ENCODE measurements around the gene SBF2. TPM values are rescaled to one million over a fixed set of nuclear protein-coding genes. Genes with fewer than 3 reads are reported as not detected.
A peak's percentile ranks its signal among the peaks of the same experiment; 100 is the strongest.
"Not testable (repeated sequence)": the region's sequence is repeated elsewhere in the genome, so short reads cannot be mapped to it uniquely, and the experiment has no call there.

The SBF2 gene
- total and polyA plus RNA-seq, 2 donors, result 8.1 to 10.2 TPM

DNA sequence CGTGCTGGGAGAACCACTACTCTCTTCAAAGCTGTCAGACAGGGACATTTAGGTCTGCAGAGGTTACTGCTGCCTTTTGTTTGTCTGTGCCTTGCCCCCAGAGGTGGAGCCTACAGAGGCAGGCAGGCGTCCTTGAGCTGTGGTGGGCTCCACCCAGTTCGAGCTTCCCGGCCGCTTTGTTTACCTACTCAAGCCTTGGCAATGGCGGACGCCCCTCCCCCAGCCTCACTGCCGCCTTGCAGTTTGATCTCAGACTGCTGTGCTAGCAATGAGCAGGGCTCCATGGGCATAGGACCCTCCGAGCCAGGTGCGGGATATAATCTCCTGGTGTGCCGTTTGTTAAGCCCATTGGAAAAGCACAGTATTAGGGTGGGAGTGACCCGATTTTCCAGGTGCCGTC, 62.2 kb downstream of the SBF2 start:
- WGBS, result 93% methylated on average over 13 of the region's 13 CpGs

DNA sequence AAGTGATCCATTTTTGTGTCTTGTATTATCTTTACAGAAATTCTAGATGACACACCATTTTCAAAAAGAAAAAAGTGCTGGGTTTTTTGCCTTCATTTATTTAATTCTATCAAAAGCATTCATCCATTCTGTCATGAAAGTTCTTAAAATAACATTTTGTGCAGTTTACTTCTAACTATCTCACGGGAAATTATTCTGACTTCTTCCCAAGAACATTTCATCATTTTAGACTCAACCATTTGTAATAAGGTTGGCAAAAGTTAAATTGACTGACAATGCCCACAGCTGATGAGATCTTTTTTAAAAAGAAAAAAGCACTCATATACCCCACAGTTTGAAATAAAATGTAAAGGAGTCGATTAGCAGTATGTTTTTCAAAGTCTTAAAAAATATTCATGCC, 68.5 kb downstream of the SBF2 start:
- H3K4me3 ChIP-seq (ENCODE audit: low read length in 2 of 2), result no peak overlapping the region
- DNase-seq (ENCODE audit: low read depth in 6 of 9, low spot score in 9 of 9), result no peak
- H3K27me3 ChIP-seq (ENCODE audit: control insufficient read depth in 2 of 2, insufficient read depth in 1 of 2, low read length in 1 of 2), result no peaks in the 10 kb centered on the region
- no peaks in the 10 kb centered on the region for H3K9me3 ChIP-seq (ENCODE audit: control insufficient read depth in 2 of 2, insufficient read depth in 1 of 2, low read length in 1 of 2)
- H3K4me1 ChIP-seq (ENCODE audit: control insufficient read depth in 2 of 2, insufficient read depth in 2 of 2, low read length in 2 of 2), result no peaks in the 10 kb centered on the region
- H3K27ac ChIP-seq (ENCODE audit: low read depth in 1 of 2, low read length in 1 of 2), result no peak overlapping the region
- no peaks in the 10 kb centered on the region for H3K36me3 ChIP-seq (ENCODE audit: control insufficient read depth in 2 of 2, insufficient read depth in 2 of 2, low read length in 1 of 2)
- WGBS, result 79% methylated on average over 2 of the region's 2 CpGs

More for the DNA sequence above, 62.2 kb downstream of the SBF2 start:
- DNase-seq (ENCODE audit: low read depth in 6 of 9, low spot score in 9 of 9); H3K27ac ChIP-seq (ENCODE audit: low read depth in 1 of 2, low read length in 1 of 2); H3K27me3 ChIP-seq (ENCODE audit: control insufficient read depth in 2 of 2, insufficient read depth in 1 of 2, low read length in 1 of 2); H3K4me1 ChIP-seq (ENCODE audit: control insufficient read depth in 2 of 2, insufficient read depth in 2 of 2, low read length in 2 of 2); H3K36me3 ChIP-seq (ENCODE audit: control insufficient read depth in 2 of 2, insufficient read depth in 2 of 2, low read length in 1 of 2); H3K4me3 ChIP-seq (ENCODE audit: low read length in 2 of 2): not testable (repeated sequence)
- H3K9me3 ChIP-seq (ENCODE audit: control insufficient read depth in 2 of 2, insufficient read depth in 1 of 2, low read length in 1 of 2), result peaks cover 0 to 13% of the 10 kb centered on the region in 2 donors

DNA sequence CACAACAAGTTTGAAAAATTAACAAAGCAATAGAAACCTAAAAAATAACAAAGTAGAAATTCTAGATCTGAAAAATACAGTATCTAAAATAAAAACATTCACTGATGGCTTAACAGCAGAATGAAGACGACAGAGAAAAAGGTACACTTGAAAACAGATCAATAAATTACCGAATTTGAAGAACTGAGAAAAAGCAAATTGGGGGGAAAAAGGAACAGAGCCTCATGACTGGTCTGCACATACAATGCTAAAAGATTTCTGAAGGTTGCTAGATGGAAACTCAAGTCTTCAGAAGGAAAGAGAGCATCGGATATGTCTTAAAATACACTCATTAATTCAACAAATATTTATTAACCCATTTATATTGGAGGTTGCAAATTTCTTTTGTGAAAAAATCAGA, 71.6 kb downstream of the SBF2 start:
- 98% methylated on average over 3 of the region's 3 CpGs for whole genome bisulfite sequencing
- H3K4me1 ChIP-seq (ENCODE audit: control insufficient read depth in 2 of 2, insufficient read depth in 2 of 2, low read length in 2 of 2), result no peaks in the 10 kb centered on the region

DNA sequence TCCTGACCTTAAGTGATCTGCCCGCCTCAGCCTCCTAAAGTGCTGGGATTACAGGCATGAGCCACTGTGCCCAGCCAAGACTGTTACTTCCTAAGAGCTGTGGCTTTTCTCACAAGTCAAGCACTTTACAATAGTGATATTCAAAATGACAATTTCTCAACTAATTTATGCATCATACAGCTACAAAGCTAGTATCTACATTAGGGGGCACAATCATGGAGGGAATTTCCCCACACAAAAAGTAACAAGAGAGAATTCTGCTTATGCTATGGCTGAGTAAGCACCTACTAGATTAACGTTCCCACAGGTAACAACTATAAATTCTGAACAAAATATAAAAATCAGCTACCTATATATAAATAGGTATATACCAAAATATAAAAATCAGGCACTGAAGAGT, 72.7 kb downstream of the SBF2 start:
- H3K4me1 ChIP-seq (ENCODE audit: control insufficient read depth in 2 of 2, insufficient read depth in 2 of 2, low read length in 2 of 2), result no peaks in the 10 kb centered on the region
- H3K9me3 ChIP-seq (ENCODE audit: control insufficient read depth in 2 of 2, insufficient read depth in 1 of 2, low read length in 1 of 2), result peaks cover 0 to 6% of the 10 kb centered on the region in 2 donors
- H3K36me3 ChIP-seq (ENCODE audit: control insufficient read depth in 2 of 2, insufficient read depth in 2 of 2, low read length in 1 of 2), result no peaks in the 10 kb centered on the region
- no peaks in the 10 kb centered on the region for H3K27me3 ChIP-seq (ENCODE audit: control insufficient read depth in 2 of 2, insufficient read depth in 1 of 2, low read length in 1 of 2)
- no peak for DNase-seq (ENCODE audit: low read depth in 6 of 9, low spot score in 9 of 9)
- WGBS, result 92% methylated on average over 2 of the region's 2 CpGs
- no peak overlapping the region for H3K27ac ChIP-seq (ENCODE audit: low read depth in 1 of 2, low read length in 1 of 2)
- H3K4me3 ChIP-seq (ENCODE audit: low read length in 2 of 2), result no peak overlapping the region

More for the DNA sequence above, 71.6 kb downstream of the SBF2 start:
- no peak overlapping the region for H3K4me3 ChIP-seq (ENCODE audit: low read length in 2 of 2)
- H3K27ac ChIP-seq (ENCODE audit: low read depth in 1 of 2, low read length in 1 of 2), result no peak overlapping the region
- peaks cover 0 to 6% of the 10 kb centered on the region in 2 donors for H3K9me3 ChIP-seq (ENCODE audit: control insufficient read depth in 2 of 2, insufficient read depth in 1 of 2, low read length in 1 of 2)
- H3K27me3 ChIP-seq (ENCODE audit: control insufficient read depth in 2 of 2, insufficient read depth in 1 of 2, low read length in 1 of 2), result no peaks in the 10 kb centered on the region
- no peak for DNase-seq (ENCODE audit: low read depth in 6 of 9, low spot score in 9 of 9)
- H3K36me3 ChIP-seq (ENCODE audit: control insufficient read depth in 2 of 2, insufficient read depth in 2 of 2, low read length in 1 of 2), result no peaks in the 10 kb centered on the region

DNA sequence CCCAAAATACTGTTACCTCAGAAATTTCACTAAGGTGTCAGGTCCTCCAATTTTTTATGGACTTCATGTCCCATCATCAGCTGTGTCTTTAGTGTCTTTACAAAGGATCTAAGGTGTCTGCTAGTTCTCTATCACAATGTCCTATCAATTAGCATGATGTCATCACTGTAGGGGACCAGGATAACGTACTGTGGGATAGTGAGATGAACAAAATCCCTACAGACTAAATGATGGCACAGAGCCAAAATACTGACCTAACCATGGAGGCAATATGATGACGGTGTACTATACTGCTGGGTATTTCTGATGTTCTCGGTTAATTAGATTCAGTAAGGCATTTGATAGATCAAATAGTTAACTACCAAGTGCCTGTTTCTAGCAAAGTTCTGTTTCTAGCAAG, 82.5 kb downstream of the SBF2 start:
- H3K4me3 ChIP-seq (ENCODE audit: low read length in 2 of 2), result no peak overlapping the region
- H3K36me3 ChIP-seq (ENCODE audit: control insufficient read depth in 2 of 2, insufficient read depth in 2 of 2, low read length in 1 of 2), result no peaks in the 10 kb centered on the region
- H3K9me3 ChIP-seq (ENCODE audit: control insufficient read depth in 2 of 2, insufficient read depth in 1 of 2, low read length in 1 of 2), result no peaks in the 10 kb centered on the region
- no peak for DNase-seq (ENCODE audit: low read depth in 6 of 9, low spot score in 9 of 9)
- no peaks in the 10 kb centered on the region for H3K4me1 ChIP-seq (ENCODE audit: control insufficient read depth in 2 of 2, insufficient read depth in 2 of 2, low read length in 2 of 2)
- WGBS, result 99% methylated on average over 3 of the region's 3 CpGs
- H3K27me3 ChIP-seq (ENCODE audit: control insufficient read depth in 2 of 2, insufficient read depth in 1 of 2, low read length in 1 of 2), result no peaks in the 10 kb centered on the region
- H3K27ac ChIP-seq (ENCODE audit: low read depth in 1 of 2, low read length in 1 of 2), result no peak overlapping the region

DNA sequence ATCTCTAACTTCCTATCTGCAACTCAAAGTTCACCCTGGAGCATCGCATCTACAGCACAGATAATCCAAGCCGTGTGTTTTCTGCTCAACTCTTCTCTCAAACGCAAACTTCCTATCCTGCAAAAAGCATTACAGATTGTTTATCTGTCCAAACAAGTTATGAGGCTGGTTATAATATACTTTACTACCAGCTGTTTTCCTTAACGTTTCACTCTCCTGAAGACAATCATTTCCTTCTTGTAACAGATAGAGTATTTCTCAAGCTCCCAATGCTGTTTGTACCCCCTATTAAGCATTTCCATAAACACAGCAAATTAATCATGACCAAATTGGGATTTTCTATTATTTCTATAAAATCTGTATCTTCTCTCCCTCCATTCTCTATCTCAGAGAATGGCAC, 84.7 kb downstream of the SBF2 start:
- no peaks in the 10 kb centered on the region for H3K27me3 ChIP-seq (ENCODE audit: control insufficient read depth in 2 of 2, insufficient read depth in 1 of 2, low read length in 1 of 2)
- peaks cover 0 to 4% of the 10 kb centered on the region in 2 donors for H3K9me3 ChIP-seq (ENCODE audit: control insufficient read depth in 2 of 2, insufficient read depth in 1 of 2, low read length in 1 of 2)
- DNase-seq (ENCODE audit: low read depth in 6 of 9, low spot score in 9 of 9), result no peak
- no peaks in the 10 kb centered on the region for H3K36me3 ChIP-seq (ENCODE audit: control insufficient read depth in 2 of 2, insufficient read depth in 2 of 2, low read length in 1 of 2)
- H3K27ac ChIP-seq (ENCODE audit: low read depth in 1 of 2, low read length in 1 of 2), result no peak overlapping the region
- WGBS, result 98% methylated on average over 4 of the region's 4 CpGs
- no peak overlapping the region for H3K4me3 ChIP-seq (ENCODE audit: low read length in 2 of 2)
- no peaks in the 10 kb centered on the region for H3K4me1 ChIP-seq (ENCODE audit: control insufficient read depth in 2 of 2, insufficient read depth in 2 of 2, low read length in 2 of 2)

DNA sequence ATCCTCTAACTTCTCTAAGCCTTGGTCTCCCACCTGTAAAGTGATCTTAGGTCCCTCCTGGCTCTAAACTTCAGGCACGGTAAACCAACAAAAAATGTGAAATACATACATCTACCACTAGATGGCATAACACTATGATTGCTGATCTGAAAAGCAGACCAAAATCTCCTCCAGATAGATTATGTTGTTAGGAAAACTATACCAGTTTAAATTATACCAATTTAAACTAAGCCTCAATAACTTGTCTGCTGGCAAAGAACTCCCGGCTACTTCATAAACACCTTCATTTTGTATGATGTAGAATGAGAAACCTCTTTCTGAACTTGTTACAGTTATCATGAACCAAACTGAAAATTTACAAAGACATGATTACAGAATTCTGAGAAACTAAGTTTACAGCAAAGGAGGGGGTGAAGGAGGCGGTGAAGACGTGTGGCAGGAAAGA, 85.9 kb downstream of the SBF2 start:
- Histone ChIP-seq H3K27ac (ENCODE audit: low read depth in 1 of 2, low read length in 1 of 2) (no peak overlapping the region), H3K9me3 (ENCODE audit: control insufficient read depth in 2 of 2, insufficient read depth in 1 of 2, low read length in 1 of 2) (peaks cover 0 to 6% of the 10 kb centered on the region in 2 donors), H3K36me3 (ENCODE audit: control insufficient read depth in 2 of 2, insufficient read depth in 2 of 2, low read length in 1 of 2) (no peaks in the 10 kb centered on the region), H3K4me1 (ENCODE audit: control insufficient read depth in 2 of 2, insufficient read depth in 2 of 2, low read length in 2 of 2) (no peaks in the 10 kb centered on the region), H3K4me3 (ENCODE audit: low read length in 2 of 2) (no peak overlapping the region), H3K27me3 (ENCODE audit: control insufficient read depth in 2 of 2, insufficient read depth in 1 of 2, low read length in 1 of 2) (no peaks in the 10 kb centered on the region)
- 16% methylated on average over 4 of the region's 4 CpGs for WGBS
- peak; percentile 9 to 73 (median 40) for DNase-seq (ENCODE audit: low read depth in 6 of 9, low spot score in 9 of 9)

DNA sequence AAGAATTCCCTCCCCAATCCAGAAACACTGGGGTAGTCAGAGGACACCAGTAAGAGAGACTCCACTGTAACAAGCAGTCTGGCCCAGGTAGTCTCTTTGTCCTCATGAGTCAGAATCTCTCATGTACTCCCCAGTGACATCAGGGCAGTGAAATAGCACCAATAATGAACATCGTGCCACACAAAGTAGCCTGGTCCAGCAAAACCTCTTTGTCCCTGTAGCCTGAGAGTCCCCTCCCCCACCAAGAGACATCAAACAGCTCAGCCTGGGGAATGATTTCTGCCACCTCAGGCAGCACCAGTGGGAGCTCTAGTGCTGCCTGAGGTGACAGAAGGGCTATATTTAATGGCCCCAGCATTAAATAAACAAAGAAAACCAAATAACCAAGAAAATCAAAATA, 88.1 kb downstream of the SBF2 start:
- peaks cover 0 to 6% of the 10 kb centered on the region in 2 donors for H3K9me3 ChIP-seq (ENCODE audit: control insufficient read depth in 2 of 2, insufficient read depth in 1 of 2, low read length in 1 of 2)
- H3K27me3 ChIP-seq (ENCODE audit: control insufficient read depth in 2 of 2, insufficient read depth in 1 of 2, low read length in 1 of 2), result no peaks in the 10 kb centered on the region
- H3K27ac ChIP-seq (ENCODE audit: low read depth in 1 of 2, low read length in 1 of 2), result no peak overlapping the region
- no peak for DNase-seq (ENCODE audit: low read depth in 6 of 9, low spot score in 9 of 9)
- WGBS, result 98% methylated on average over 1 of the region's 1 CpG
- H3K4me1 ChIP-seq (ENCODE audit: control insufficient read depth in 2 of 2, insufficient read depth in 2 of 2, low read length in 2 of 2), result no peaks in the 10 kb centered on the region
- H3K36me3 ChIP-seq (ENCODE audit: control insufficient read depth in 2 of 2, insufficient read depth in 2 of 2, low read length in 1 of 2), result no peaks in the 10 kb centered on the region
- H3K4me3 ChIP-seq (ENCODE audit: low read length in 2 of 2), result no peak overlapping the region

DNA sequence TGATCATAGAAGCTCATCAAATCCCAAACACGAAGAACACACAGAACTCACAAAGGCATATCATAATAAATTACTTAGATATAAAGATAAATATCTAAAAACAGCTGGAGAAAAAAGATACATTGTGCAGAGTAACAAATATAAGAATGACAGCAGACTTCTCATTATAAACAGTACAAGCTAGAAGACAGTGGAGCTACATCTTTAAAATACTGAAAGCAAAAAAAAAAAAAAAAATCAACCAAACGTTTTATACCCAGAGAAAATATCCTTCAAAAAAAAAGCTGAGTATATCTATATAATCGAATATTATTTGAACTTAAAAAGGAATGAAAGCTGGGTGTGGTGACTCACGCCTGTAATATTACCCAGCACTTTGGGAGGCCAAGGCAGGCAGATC, 90.0 kb downstream of the SBF2 start:
- no peaks in the 10 kb centered on the region for H3K4me1 ChIP-seq (ENCODE audit: control insufficient read depth in 2 of 2, insufficient read depth in 2 of 2, low read length in 2 of 2)
- WGBS, result 97% methylated on average over 4 of the region's 4 CpGs
- no peaks in the 10 kb centered on the region for H3K27me3 ChIP-seq (ENCODE audit: control insufficient read depth in 2 of 2, insufficient read depth in 1 of 2, low read length in 1 of 2)
- peaks cover 0 to 6% of the 10 kb centered on the region in 2 donors for H3K9me3 ChIP-seq (ENCODE audit: control insufficient read depth in 2 of 2, insufficient read depth in 1 of 2, low read length in 1 of 2)
- no peak overlapping the region for H3K27ac ChIP-seq (ENCODE audit: low read depth in 1 of 2, low read length in 1 of 2)
- DNase-seq (ENCODE audit: low read depth in 6 of 9, low spot score in 9 of 9), result no peak
- no peak overlapping the region for H3K4me3 ChIP-seq (ENCODE audit: low read length in 2 of 2)
- H3K36me3 ChIP-seq (ENCODE audit: control insufficient read depth in 2 of 2, insufficient read depth in 2 of 2, low read length in 1 of 2), result no peaks in the 10 kb centered on the region

DNA sequence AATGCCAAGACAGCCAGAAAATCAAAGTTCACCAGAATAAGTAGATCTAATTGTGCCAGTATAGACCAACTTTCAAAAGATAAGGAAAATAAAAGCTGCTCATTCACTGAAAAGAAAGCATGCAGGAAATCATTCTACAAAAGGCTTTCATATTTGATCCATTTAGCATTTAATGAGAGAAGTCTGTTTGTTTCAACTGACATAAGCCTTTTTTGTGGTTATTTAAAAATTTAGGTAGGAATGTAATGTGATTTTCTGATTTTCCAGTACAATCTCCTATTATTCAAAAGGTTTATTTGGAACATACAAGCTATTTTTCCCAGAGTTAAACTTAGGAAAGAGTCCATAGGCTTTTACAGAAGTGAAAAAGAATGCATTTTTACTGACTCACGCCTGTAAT, 92.7 kb downstream of the SBF2 start:
- H3K9me3 ChIP-seq (ENCODE audit: control insufficient read depth in 2 of 2, insufficient read depth in 1 of 2, low read length in 1 of 2), result peaks cover 0 to 6% of the 10 kb centered on the region in 2 donors
- WGBS, result 100% methylated on average over 1 of the region's 1 CpG

More for the DNA sequence above, 92.7 kb downstream of the SBF2 start:
- Histone ChIP-seq H3K4me3 (ENCODE audit: low read length in 2 of 2) (no peak overlapping the region), H3K27ac (ENCODE audit: low read depth in 1 of 2, low read length in 1 of 2) (no peak overlapping the region), H3K27me3 (ENCODE audit: control insufficient read depth in 2 of 2, insufficient read depth in 1 of 2, low read length in 1 of 2) (no peaks in the 10 kb centered on the region), H3K4me1 (ENCODE audit: control insufficient read depth in 2 of 2, insufficient read depth in 2 of 2, low read length in 2 of 2) (no peaks in the 10 kb centered on the region), H3K36me3 (ENCODE audit: control insufficient read depth in 2 of 2, insufficient read depth in 2 of 2, low read length in 1 of 2) (no peaks in the 10 kb centered on the region)
- no peak for DNase-seq (ENCODE audit: low read depth in 6 of 9, low spot score in 9 of 9)

Data from thymus (tissue), 11 donors.